ENCODE data around the gene PP2D1. TPM values are rescaled to one million over a fixed set of nuclear protein-coding genes. Genes with fewer than 3 reads are reported as not detected.

The PP2D1 gene
- total and polyA plus RNA-seq, 2 of the 8 experiments (the other 6 are each of a cell fraction or from before 2014, with no cell fraction given): not detected

DNA sequence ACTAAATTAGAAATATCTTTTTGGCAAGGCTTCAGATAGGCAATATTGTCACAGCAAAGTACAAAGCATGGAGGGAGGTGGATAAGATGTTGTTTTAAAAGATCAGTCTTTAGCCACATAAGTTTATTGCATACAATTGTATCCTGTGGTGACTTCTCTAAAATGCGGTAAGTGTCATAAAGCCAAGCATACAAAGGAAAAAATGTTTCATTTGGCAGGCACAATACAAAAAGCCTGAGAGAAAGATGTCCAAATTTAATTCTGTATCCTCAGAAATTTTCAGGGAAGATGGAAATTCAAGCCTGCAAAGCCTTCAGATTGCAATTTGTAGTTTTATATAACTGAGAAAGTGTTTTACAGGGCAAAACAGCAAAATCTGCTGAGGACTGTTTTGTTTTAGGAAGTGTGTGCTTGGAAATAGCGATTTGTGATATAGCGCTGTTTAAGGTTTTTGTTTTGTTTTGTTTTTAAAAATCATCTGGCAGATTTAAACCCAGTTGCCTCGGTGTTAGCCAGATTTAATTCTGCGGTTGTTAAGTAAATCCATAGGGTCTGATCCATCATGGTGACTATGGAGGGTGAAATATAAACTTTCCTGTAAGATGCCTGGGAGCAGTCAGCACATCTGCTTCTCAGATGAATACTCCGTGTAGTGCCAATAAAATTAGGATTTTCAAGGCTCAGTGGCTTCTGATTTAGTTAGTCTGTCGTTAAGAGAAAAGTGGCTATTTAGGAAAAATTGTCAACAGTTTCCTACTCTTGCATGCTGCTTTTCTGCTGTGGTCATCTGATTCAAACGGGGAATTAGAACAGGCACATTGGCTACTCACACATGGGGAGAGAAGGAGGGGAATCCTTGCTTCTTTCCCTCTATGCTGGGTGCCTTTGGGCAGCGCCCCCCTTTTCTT is 36.2 kb upstream of the PP2D1 start:
- Histone ChIP-seq H2BK5ac (ENCODE audit: low read depth, low read length) (no peak overlapping the region), H3K14ac (ENCODE audit: insufficient read length) (no peak overlapping the region), H2BK15ac (ENCODE audit: low read length) (no peak overlapping the region), H3K27ac (ENCODE audit: low read depth, low read length) (no peak overlapping the region), H4K5ac (ENCODE audit: insufficient read length, low read depth, low read length) (no peak overlapping the region), H3K27me3 (replicated peaks in 1 of 4; ENCODE audit: control insufficient read depth in 3 of 4, extremely low read depth in 1 of 4, insufficient read depth in 3 of 4, low read length in 3 of 4) (no peaks in the 10 kb centered on the region), H2AK5ac (ENCODE audit: low read depth, low read length) (no peak overlapping the region), H3K23me2 (ENCODE audit: low read depth, low read length) (no peaks in the 10 kb centered on the region), H4K8ac (ENCODE audit: extremely low read depth, insufficient read depth, low read length) (no peak overlapping the region), H3K4me1 (replicated peaks in 1 of 4; ENCODE audit: control insufficient read depth in 3 of 4, insufficient read depth in 4 of 4, low read length in 3 of 4) (no peaks in the 10 kb centered on the region), H3K56ac (replicated peaks; ENCODE audit: insufficient read length, low read depth, low read length) (no peak overlapping the region), H3K4ac (replicated peaks; ENCODE audit: insufficient read length, low read depth, low read length) (no peak overlapping the region), H3K23ac (ENCODE audit: insufficient read length) (no peak overlapping the region), H3K4me3 (ENCODE audit: extremely low read depth in 1 of 4, insufficient read depth in 2 of 4, low read depth in 3 of 4, low read length in 4 of 4) (no peak overlapping the region), H2BK20ac (ENCODE audit: low read length) (no peak overlapping the region), H2BK12ac (ENCODE audit: low read depth, low read length) (no peak overlapping the region), H4K91ac (replicated peaks; ENCODE audit: insufficient read length, low read length) (no peak overlapping the region), H3K18ac (ENCODE audit: extremely low read depth, low read length) (no peak overlapping the region), H3K79me1 (ENCODE audit: low read depth, low read length) (no peaks in the 10 kb centered on the region), H2BK120ac (replicated peaks; ENCODE audit: low read depth, low read length) (no peak overlapping the region), H2AFZ (ENCODE audit: low read length) (no peak overlapping the region), H3K9me3 (ENCODE audit: insufficient read depth in 2 of 2, low read depth in 1 of 2, low read length in 1 of 2) (no peaks in the 10 kb centered on the region), H3K4me2 (ENCODE audit: insufficient read depth in 1 of 2, low read depth in 2 of 2, low read length in 2 of 2) (no peak overlapping the region), H3K9ac (replicated peaks in 1 of 4; ENCODE audit: extremely low read depth in 1 of 4, low read depth in 3 of 4, low read length in 3 of 4) (no peak overlapping the region), H3K79me2 (ENCODE audit: control insufficient read depth in 1 of 2, insufficient read depth in 2 of 2, low read length in 2 of 2) (no peaks in the 10 kb centered on the region), H4K20me1 (replicated peaks in 1 of 2; ENCODE audit: control insufficient read depth in 1 of 2, insufficient read depth in 2 of 2, low read length in 2 of 2) (no peaks in the 10 kb centered on the region), H3K36me3 (ENCODE audit: control insufficient read depth in 2 of 4, insufficient read depth in 4 of 4, low read length in 3 of 4) (no peaks in the 10 kb centered on the region)
- DNase-seq (ENCODE audit: low read depth in 1 of 2, low spot score in 2 of 2): no peak
- 84% methylated on average over 8 of the region's 9 CpGs; no CpG with 5 or more reads in 1 of the 2 experiments for WGBS, 2 experiments (ENCODE audit: extremely low coverage in 1 of 2, insufficient coverage in 1 of 2, insufficient read length in 1 of 2, insufficient replicate concordance in 2 of 2, low coverage in 1 of 2, low lambda C conversion rate in 2 of 2, missing lambda C conversion rate in 1 of 2)
- CTCF ChIA-PET (ENCODE audit: partially characterized antibody): no interaction called here
- POLR2A ChIA-PET (ENCODE audit: partially characterized antibody): no interaction called here
- no peak for FAIRE-seq
- TF ChIP-seq BACH1 (IDR thresholded peaks at IDR 0.05; ENCODE audit: low read length) (no peak), RFX5 (IDR thresholded peaks at IDR 0.05; ENCODE audit: borderline replicate concordance, low read depth, low read length) (no peak), SUZ12 (IDR thresholded peaks at IDR 0.05; ENCODE audit: low read length) (no peak), RNF2 (IDR thresholded peaks at IDR 0.05; ENCODE audit: borderline replicate concordance, low read depth, low read length, missing control alignments, poor library complexity, severe bottlenecking) (no peak), KDM1A (IDR thresholded peaks at IDR 0.05; ENCODE audit: borderline replicate concordance, low read length) (no peak), FOSL1 (IDR thresholded peaks at IDR 0.05; ENCODE audit: insufficient read depth, low read depth, low read length) (no peak), ZNF274 (IDR thresholded peaks at IDR 0.05; ENCODE audit: borderline replicate concordance, extremely low read depth, low read length) (no peak), RAD21 (IDR thresholded peaks at IDR 0.05 in 1 of 2, conservative IDR thresholded peaks at IDR 0.05 in 1 of 2; ENCODE audit: low read depth in 2 of 2, low read length in 2 of 2) (no peak)

All from H1 (cell line).